Trophoblast cell (in vitro differentiated cells and primary cell): ENCODE measurements around the gene ACSL6.

Experiments used
- DNase-seq, 2 donors: peaks; one replicate each; pipeline ENCODE4 v3.0.0-alpha.2; 2016
- H2AFZ ChIP-seq: 2 replicates; pipeline ENCODE4 v1.6.1; 2013; ENCODE audit warnings: low read length, moderate library complexity, mild to moderate bottlenecking; ENCODE audit not compliant: insufficient read depth, poor library complexity
- H2AK5ac ChIP-seq: 2 replicates; pipeline ENCODE4 v1.6.1; 2013; ENCODE audit warnings: mild to moderate bottlenecking, low read length
- H2BK120ac ChIP-seq: 2 replicates; pipeline ENCODE4 v1.6.1; 2013; ENCODE audit warnings: low read length, mild to moderate bottlenecking, moderate library complexity; ENCODE audit not compliant: insufficient read depth, poor library complexity
- H2BK12ac ChIP-seq: 2 replicates; pipeline ENCODE4 v1.6.1; 2013; ENCODE audit warnings: mild to moderate bottlenecking, low read length, moderate library complexity
- H2BK5ac ChIP-seq: 2 replicates; pipeline ENCODE4 v1.6.1; 2013; ENCODE audit warnings: low read length, low read depth, moderate library complexity, mild to moderate bottlenecking; ENCODE audit not compliant: poor library complexity
- H3K14ac ChIP-seq: 2 replicates; pipeline ENCODE4 v1.6.1; 2013; ENCODE audit warnings: mild to moderate bottlenecking, low read length
- H3K18ac ChIP-seq: 2 replicates; pipeline ENCODE4 v1.6.1; 2013; ENCODE audit warnings: mild to moderate bottlenecking, low read length
- H3K23ac ChIP-seq: 2 replicates; pipeline ENCODE4 v1.6.1; 2013; ENCODE audit warnings: low read length
- H3K27ac ChIP-seq: 2 replicates; pipeline ENCODE4 v1.5.1; 2013; ENCODE audit warnings: low read depth, mild to moderate bottlenecking, inconsistent platforms, low read length, moderate library complexity
- H3K27me3 ChIP-seq: 2 replicates; pipeline ENCODE4 v1.6.1; 2013; ENCODE audit warnings: inconsistent platforms, mild to moderate bottlenecking, low read length, moderate library complexity; ENCODE audit not compliant: insufficient read depth
- H3K36me3 ChIP-seq, 2 experiments: 1 replicate in 1 of 2; 2 replicates in 1 of 2; pipeline ENCODE4 v1.6.1; 2013; ENCODE audit warnings: low read length in 2 of 2, mild to moderate bottlenecking in 2 of 2, moderate library complexity in 1 of 2; ENCODE audit not compliant: insufficient read depth in 2 of 2, control insufficient read depth in 1 of 2
- H3K4ac ChIP-seq: 2 replicates; pipeline ENCODE4 v1.6.1; 2013; ENCODE audit warnings: low read depth, mild to moderate bottlenecking, low read length, moderate library complexity
- H3K4me1 ChIP-seq, 2 experiments: 1 replicate in 1 of 2; 2 replicates in 1 of 2; pipeline ENCODE4 v1.6.1; 2013; ENCODE audit warnings: low read length in 2 of 2, mild to moderate bottlenecking in 2 of 2, moderate library complexity in 1 of 2; ENCODE audit not compliant: insufficient read depth in 2 of 2, control insufficient read depth in 1 of 2
- H3K4me2 ChIP-seq: 2 replicates; pipeline ENCODE4 v1.6.1; 2013; ENCODE audit warnings: inconsistent platforms, mild to moderate bottlenecking, low read length, moderate library complexity
- H3K4me3 ChIP-seq: 2 replicates; pipeline ENCODE4 v1.5.1; 2013; ENCODE audit warnings: mild to moderate bottlenecking, low read depth, low read length, inconsistent platforms
- H3K79me1 ChIP-seq: one replicate; pipeline ENCODE4 v1.6.1; 2013; ENCODE audit warnings: low read length
- H3K79me2 ChIP-seq: 2 replicates; pipeline ENCODE4 v1.6.1; 2013; ENCODE audit warnings: low read length, mild to moderate bottlenecking; ENCODE audit not compliant: control insufficient read depth, insufficient read depth, poor library complexity
- H3K9ac ChIP-seq: 2 replicates; pipeline ENCODE4 v1.6.1; 2013; ENCODE audit warnings: mild to moderate bottlenecking, low read length
- H3K9me3 ChIP-seq: 2 replicates; pipeline ENCODE4 v1.6.1; 2013; ENCODE audit warnings: low read depth, mild to moderate bottlenecking, control low read depth, inconsistent platforms, low read length; ENCODE audit not compliant: insufficient read depth
- H4K12ac ChIP-seq: 2 replicates; pipeline ENCODE4 v1.6.1; 2013; ENCODE audit warnings: low read depth, mild to moderate bottlenecking, low read length, moderate library complexity
- H4K8ac ChIP-seq: 2 replicates; pipeline ENCODE4 v1.6.1; 2013; ENCODE audit warnings: low read depth, mild to moderate bottlenecking, low read length, moderate library complexity
- H4K91ac ChIP-seq: one replicate; pipeline ENCODE4 v1.6.1; 2013; ENCODE audit warnings: low read depth, mild to moderate bottlenecking, low read length, moderate library complexity
- WGBS: extraction: QIAGEN DNeasy Blood & Tissue Kit; methylation state at CpG from one replicate; pipeline ENCODE4 v1.1.7; 2013; ENCODE audit warnings: missing lambda C conversion rate; ENCODE audit not compliant: insufficient read length, insufficient coverage; ENCODE audit errors: extremely low coverage; 5-methylcytosine and 5-hydroxymethylcytosine counted together

ACSL6 gene

DNA sequence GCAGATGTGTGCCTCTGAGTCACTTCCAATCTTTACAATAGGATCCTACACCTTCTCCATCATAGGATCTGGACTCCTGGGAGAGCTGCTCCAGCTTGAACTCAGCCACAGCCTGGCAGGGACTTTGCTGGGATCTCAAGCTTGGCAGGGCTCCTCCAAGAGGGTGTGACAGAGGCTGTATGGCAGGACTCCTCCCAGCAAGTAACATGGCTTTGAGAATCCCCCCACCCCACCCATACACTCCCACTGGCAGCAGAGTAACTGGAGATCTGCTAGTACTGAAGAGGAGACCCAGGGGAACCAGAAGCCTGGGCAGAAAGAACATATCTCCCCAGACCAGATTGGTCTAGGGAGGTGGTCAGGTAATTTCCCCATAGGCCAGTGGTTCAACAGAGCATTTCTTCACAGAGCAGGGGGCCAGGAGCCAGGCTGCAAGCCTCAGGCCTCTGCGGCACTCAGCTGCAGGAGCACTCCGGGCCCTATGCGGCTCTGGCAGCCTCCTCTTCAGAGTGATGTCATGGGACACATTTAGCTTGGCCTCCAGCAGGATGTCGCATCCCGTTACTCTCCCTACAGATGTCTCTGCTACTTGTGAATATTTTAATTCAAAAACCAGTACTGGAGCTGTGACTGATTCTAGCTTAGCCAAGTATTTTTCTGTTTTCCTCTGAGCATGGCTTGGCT lies 1.7 kb upstream of the ACSL6 start:
- Histone ChIP-seq H3K18ac (no peak overlapping the region), H3K9me3 (peaks cover 9% of the 10 kb centered on the region), H3K79me1 (no peaks in the 10 kb centered on the region), H4K91ac (no peak overlapping the region), H4K8ac (no peak overlapping the region), H3K4me3 (no peak overlapping the region), H3K23ac (no peak overlapping the region), H3K27ac (no peak overlapping the region), H3K79me2 (no peaks in the 10 kb centered on the region), H2BK5ac (no peak overlapping the region), H3K4me2 (no peak overlapping the region), H3K4ac (no peak overlapping the region), H4K12ac (no peak overlapping the region), H3K14ac (no peak overlapping the region), H2BK120ac (no peak overlapping the region), H3K27me3 (peaks cover 25% of the 10 kb centered on the region), H2AFZ (no peak overlapping the region), H3K9ac (no peak overlapping the region), H3K4me1 (peaks cover 6 to 13% of the 10 kb centered on the region in 2 experiments), H2BK12ac (no peak overlapping the region), H3K36me3 (no peaks in the 10 kb centered on the region), H2AK5ac (no peak overlapping the region)
- no peak for DNase-seq
- no CpG with 5 or more reads among the region's 5 CpGs for WGBS

GRCh38 chr5:132012371-132013005 lies 1.0 kb upstream of the ACSL6 start:
- no peak overlapping the region for H3K9ac ChIP-seq
- no peak overlapping the region for H4K91ac ChIP-seq
- H2AFZ ChIP-seq = no peak overlapping the region
- no peak overlapping the region for H3K4me3 ChIP-seq
- peaks cover 9% of the 10 kb centered on the region for H3K9me3 ChIP-seq
- peak; percentile 31 to 48 for DNase-seq
- no peak overlapping the region for H3K23ac ChIP-seq
- no peak overlapping the region for H3K18ac ChIP-seq
- H3K79me2 ChIP-seq = no peaks in the 10 kb centered on the region
- H3K79me1 ChIP-seq = no peaks in the 10 kb centered on the region
- peaks cover 6 to 13% of the 10 kb centered on the region in 2 experiments for H3K4me1 ChIP-seq
- H2AK5ac ChIP-seq = no peak overlapping the region
- no CpG with 5 or more reads among the region's 7 CpGs for WGBS
- no peak overlapping the region for H2BK5ac ChIP-seq
- peaks cover 25% of the 10 kb centered on the region for H3K27me3 ChIP-seq
- no peaks in the 10 kb centered on the region for H3K36me3 ChIP-seq
- H4K12ac ChIP-seq = no peak overlapping the region
- no peak overlapping the region for H3K4ac ChIP-seq
- H3K4me2 ChIP-seq = no peak overlapping the region
- H4K8ac ChIP-seq = no peak overlapping the region
- H2BK12ac ChIP-seq = no peak overlapping the region
- no peak overlapping the region for H3K14ac ChIP-seq
- no peak overlapping the region for H3K27ac ChIP-seq
- H2BK120ac ChIP-seq = no peak overlapping the region

DNA sequence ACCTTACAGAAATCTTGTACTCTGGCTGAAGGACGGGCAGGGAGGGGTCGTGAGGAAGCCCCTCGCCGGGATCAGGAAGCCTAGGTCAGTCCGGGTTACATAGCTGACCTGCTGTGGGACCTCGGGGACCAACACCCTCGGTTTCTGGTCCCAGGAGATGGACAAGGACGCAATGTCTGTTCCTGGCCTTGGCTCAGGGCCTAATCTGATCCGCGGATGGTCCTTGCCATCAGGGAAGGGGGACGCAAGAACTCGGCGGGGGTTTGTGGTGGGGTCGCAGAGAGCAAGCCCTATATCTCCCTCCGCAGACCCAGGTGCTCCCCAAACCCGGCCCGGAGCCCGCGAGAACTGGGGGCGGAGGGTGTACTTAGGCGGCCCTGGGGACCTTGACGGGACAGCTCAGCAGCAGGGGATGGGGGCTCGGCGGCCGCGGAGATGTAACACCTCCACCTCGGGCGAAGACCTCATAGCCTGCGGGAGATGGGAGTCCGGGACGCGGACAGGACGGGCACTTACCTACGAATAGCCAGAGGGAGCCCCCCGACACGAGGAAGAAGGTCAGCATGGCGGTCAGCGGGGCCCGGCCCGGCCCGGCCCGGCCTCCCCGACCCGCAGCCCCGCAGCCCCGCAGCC lies 353 bp downstream of the ACSL6 start:
- Histone ChIP-seq H4K12ac (no peak overlapping the region), H3K4me2 (peak overlapping the region; percentile 92)

GRCh38 chr5:132010645-132010988 lies 841 bp downstream of the ACSL6 start:
- H4K8ac ChIP-seq = no peak overlapping the region
- no peak overlapping the region for H3K9ac ChIP-seq
- no peak overlapping the region for H3K27ac ChIP-seq
- peaks cover 25% of the 10 kb centered on the region for H3K27me3 ChIP-seq
- peaks cover 9% of the 10 kb centered on the region for H3K9me3 ChIP-seq
- H3K79me1 ChIP-seq = no peaks in the 10 kb centered on the region
- no peaks in the 10 kb centered on the region for H3K36me3 ChIP-seq
- H3K4ac ChIP-seq = no peak overlapping the region
- no peak overlapping the region for H3K4me3 ChIP-seq
- no peak overlapping the region for H4K12ac ChIP-seq
- H3K14ac ChIP-seq = no peak overlapping the region
- no CpG with 5 or more reads among the region's 6 CpGs for WGBS
- no peak overlapping the region for H2BK12ac ChIP-seq
- no peak overlapping the region for H2AK5ac ChIP-seq
- no peak overlapping the region for H3K4me2 ChIP-seq
- no peak overlapping the region for H2AFZ ChIP-seq
- DNase-seq = no peak
- H3K79me2 ChIP-seq = no peaks in the 10 kb centered on the region
- no peak overlapping the region for H4K91ac ChIP-seq
- no peak overlapping the region for H3K23ac ChIP-seq
- H3K4me1 ChIP-seq = peaks cover 6 to 13% of the 10 kb centered on the region in 2 experiments
- no peak overlapping the region for H3K18ac ChIP-seq
- H2BK5ac ChIP-seq = no peak overlapping the region
- H2BK120ac ChIP-seq = no peak overlapping the region

More for the DNA sequence above, 353 bp downstream of the ACSL6 start:
- no peak for DNase-seq
- H3K4me3 ChIP-seq = no peak overlapping the region
- H3K4me1 ChIP-seq = peaks cover 6 to 13% of the 10 kb centered on the region in 2 experiments
- H3K36me3 ChIP-seq = no peaks in the 10 kb centered on the region
- H2AFZ ChIP-seq = no peak overlapping the region
- no peak overlapping the region for H2BK5ac ChIP-seq
- H3K79me1 ChIP-seq = no peaks in the 10 kb centered on the region
- H3K23ac ChIP-seq = no peak overlapping the region
- no peak overlapping the region for H2BK120ac ChIP-seq
- H4K91ac ChIP-seq = no peak overlapping the region
- H3K14ac ChIP-seq = no peak overlapping the region
- no peak overlapping the region for H3K4ac ChIP-seq
- no peak overlapping the region for H2AK5ac ChIP-seq
- no CpG with 5 or more reads among the region's 46 CpGs for WGBS
- no peak overlapping the region for H2BK12ac ChIP-seq
- no peak overlapping the region for H3K9ac ChIP-seq
- peaks cover 9% of the 10 kb centered on the region for H3K9me3 ChIP-seq
- no peak overlapping the region for H4K8ac ChIP-seq
- H3K18ac ChIP-seq = no peak overlapping the region
- no peak overlapping the region for H3K27ac ChIP-seq
- peaks cover 25% of the 10 kb centered on the region for H3K27me3 ChIP-seq
- no peaks in the 10 kb centered on the region for H3K79me2 ChIP-seq
